HG03139 (cell line): ENCODE results near the gene WIPF1.

Experiments used
- ATAC-seq: cut with Tn5 transposase; IDR thresholded peaks from one replicate; pipeline ENCODE4 v1.9.1; 2021; ENCODE audit not compliant: unreplicated experiment

Gene WIPF1

DNA sequence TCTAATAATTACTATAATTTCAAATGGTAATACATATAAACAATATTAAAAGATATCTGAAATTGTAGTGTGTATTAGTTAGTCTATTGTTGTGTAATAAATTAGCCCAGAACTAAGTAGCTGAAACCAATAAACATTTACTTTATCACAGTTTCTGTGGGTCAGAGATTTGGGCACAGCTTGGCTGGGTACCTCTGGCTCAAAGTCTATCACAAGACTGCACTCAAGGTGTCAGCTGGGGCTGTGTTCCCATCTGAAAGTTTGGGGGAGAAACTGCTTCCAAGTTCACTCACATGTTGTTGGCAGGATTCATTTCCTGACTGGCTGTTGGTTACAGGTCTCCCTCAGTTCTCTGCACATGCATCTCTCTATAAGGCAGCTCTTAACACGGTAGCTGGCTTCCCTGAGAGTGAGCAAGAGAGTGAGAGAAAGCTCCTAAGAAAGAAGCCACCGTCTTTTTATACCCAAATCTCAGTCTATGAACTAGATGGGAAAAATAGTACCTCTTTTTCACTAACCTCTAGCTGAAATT is 25.6 kb upstream of the WIPF1 start:
- no peak for ATAC-seq

DNA sequence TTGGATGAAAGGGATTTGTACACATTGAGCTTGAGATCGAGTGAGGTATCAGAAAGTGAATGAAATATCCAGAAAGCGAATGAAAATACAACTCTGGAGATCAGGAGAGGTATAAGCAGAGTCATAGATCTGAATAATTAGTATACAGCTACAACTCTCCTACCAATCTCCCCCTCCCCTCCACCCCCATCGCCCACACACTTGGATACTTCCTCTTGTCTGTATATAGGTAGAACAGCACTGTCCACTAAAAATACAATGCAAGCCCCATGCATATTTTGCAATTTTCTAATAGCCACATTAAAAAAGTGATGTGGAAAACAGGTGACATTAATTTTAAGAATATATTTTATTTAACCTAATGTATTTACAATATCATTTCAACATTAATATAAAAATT is 23.7 kb upstream of the WIPF1 start:
- no peak for ATAC-seq

DNA sequence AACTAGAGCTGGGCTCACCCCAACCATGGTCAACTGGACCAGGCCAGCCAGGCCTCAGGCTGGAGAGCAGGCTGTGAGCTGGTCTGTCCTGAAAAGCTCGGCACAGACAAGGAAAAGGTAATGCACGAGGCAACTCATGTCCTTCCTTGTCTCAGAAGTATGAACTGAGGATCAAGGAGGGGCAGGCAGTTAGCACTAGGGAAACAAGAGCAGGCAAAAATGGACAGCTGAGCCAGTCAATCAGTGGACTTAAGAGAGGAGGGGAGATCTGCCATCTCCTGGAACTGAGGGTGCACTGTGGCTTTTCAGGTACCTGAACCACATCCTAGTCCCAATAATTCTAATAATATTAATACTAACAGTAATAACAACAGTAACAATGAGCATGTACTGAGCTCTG is 20.6 kb upstream of the WIPF1 start:
- ATAC-seq = no peak

DNA sequence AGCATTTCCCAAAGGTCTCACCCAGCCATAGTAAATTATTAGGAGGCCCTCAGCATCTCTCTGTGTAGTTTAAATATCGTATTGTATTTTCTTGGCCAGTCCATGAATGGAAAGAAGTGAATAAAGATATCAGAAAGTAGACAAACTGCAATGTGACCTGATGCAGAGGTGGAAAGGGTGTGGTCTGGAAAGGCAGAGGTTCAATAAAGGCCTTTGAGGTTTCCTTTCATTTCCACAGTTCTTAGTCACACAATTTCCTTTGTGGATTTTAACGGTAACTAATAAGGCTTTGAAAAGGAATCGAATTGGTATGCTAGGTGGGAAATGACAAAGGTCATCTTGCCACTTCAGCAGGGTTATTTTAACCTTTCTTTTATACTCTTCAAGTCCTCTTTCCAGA is 20.1 kb upstream of the WIPF1 start:
- no peak for ATAC-seq

DNA sequence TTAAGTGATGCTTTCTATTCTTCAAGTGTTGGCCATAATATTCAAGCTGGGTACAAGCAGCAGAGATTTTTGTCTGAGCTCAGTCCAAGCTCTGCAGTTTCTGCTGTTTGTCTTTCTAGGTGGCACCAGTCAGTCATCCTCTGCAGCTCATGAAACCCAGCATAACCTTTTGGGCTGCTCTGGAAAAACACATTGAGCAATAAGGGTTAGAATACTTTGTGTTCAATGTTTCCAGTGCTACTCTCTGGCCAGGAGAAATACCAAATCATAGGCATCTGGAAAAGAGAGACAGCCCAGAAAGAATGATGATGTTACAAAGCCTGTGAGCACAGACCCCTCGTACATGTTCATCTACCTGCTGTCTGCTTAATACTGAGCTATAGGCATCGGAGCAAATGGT is 19.5 kb upstream of the WIPF1 start:
- ATAC-seq = no peak

DNA sequence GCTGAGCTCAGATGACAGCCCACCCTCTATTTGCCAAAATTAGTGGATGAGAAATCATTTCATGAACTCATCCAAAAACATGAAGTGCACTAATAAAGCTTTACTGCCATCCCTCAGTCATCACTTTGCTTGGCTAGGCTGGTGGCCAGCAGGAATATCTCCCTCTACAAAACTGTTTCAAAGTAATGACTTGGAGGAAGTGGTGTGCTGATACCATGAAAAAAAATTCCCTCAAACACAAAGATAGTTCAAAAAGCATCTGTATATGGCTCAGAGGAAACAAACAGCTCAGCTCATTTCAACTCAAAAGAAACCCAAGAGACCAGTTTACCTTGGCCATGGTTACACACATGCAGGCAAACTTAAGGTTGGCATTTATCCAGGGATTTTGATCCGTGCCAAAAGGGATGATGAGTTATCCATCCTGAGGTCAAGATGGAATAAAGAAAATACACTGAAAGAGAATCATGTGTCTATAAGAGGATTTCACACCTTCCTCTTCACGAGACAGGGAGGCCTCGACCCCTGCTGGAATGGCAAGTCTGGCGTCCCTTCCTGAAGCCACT is 18.4 kb upstream of the WIPF1 start:
- no peak for ATAC-seq

DNA sequence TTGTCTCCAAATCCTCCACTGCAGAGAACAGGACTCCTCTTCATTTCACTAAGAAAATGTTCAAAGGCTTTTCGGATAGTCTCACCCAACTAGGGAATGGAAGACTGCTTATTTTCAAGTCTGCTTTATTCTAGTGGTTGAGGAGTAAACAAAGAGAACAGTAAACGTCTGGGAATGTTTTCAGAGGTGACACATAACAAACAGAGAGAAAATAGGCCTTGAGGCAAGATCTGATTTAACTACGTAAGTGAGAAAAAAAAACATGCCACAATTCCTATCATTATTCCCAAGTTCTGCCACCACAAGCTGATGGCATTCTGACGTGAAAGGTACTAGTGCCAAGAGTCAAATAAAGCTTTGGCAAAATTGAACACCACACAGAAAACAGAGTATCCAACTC is 16.7 kb upstream of the WIPF1 start:
- no peak for ATAC-seq

DNA sequence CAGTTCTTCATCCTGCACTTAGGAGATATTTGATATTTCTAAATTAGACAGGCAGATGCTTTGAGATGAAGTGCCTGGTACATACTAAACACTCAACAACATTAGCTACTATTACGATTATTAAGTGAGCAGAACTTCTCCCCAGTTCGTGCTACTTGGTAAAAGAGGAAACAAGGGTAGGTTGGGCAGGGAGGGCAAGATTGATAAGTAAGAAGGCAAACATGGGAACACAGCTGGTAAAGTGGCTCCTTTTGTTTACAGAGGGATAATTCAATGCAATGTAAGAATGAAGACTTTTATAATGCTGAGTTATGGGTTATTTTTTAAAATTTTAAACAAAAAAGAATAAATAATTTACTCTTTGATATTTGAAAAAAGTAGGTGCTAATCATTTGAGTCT is 15.9 kb upstream of the WIPF1 start:
- ATAC-seq = no peak

DNA sequence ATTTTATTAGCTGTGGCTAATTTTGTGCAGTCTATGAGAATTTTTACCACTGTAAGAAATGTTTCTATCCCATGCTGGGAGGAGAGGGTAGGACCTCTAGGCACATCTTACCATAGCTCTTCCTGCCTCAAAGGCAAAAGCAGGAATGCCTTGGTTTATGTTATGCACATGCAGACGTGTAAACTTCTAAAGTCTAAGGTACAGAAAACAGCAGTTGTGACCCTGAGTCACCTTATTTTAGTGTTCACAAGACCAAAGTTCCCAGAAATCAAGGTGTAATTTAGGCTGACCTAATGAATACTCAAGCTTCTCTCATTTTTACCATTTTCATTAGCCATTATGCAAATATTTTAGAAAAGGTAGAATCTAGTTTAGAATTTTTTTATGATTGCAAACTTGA is 15.4 kb upstream of the WIPF1 start:
- no peak for ATAC-seq

DNA sequence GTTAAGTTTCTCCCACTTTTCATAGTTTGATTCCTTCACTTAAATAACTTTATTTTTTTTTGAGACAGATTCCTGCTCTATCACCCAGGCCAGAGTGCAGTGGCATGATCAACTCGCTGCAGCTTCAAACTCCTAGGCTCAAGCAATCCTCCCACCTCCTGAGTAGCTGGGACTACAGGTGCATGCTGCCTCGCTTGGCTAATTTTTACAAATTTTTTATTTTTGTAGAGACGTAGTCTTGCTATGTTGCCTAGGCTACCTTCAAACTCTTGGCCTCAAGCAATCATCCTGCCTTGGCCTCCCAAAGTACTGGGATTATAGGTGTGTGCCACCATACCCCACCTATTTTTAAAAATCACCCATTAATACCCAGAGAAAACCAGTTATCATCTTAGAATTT is 14.2 kb upstream of the WIPF1 start:
- ATAC-seq = no peak

DNA sequence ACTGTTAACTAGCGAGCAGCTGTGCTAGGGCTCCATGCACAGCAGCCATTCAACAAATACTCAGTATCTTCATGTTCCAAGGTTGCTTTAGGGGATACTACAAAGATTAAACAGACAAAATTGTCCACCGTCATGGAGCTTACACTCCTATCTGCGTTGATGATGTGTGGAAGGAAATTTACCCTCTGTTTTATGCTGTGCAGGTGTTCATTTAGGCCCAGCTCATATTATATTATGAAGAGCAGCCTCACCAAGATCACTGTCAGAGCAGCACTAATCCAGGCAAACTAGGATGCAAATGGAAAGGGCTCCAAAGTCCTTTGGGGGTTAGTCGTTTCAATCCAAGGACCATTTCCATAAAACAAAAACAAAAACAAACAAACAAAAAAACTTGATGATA is 13.4 kb upstream of the WIPF1 start:
- no peak for ATAC-seq

DNA sequence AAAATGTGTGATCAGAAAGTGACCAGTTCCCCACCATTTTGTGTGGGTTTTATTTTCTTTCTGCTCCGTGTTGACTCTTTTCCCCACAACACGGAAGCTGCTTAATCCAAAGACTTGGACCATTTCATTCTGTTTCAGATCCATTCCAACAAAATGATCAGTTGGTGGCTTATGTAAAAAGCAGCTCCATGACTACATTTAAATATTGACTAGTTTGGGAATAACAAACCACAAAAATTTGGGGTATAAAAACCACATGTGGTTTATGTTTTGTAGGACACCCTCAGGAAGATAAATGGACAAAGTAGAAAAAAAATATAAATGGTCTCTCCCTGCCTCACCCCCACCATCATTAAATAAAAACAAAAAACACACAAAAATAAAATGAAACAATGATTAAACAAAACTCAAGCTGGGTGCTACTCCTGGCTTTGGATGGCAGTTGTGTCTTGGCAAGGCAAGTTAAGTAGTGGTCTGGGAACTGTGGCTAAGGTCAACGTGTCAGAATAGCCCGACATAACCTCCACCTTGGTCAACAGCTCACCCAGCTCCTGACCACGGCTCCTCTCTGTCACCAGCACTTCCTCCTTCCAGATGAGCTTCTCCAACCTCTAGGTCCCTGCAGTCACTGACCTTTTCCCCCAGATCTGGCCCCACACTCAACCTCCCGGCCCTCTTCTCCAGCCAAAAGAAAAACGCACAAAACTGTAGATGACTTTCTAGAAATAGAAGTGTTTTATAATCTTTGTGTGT is 12.8 kb upstream of the WIPF1 start:
- no peak for ATAC-seq

DNA sequence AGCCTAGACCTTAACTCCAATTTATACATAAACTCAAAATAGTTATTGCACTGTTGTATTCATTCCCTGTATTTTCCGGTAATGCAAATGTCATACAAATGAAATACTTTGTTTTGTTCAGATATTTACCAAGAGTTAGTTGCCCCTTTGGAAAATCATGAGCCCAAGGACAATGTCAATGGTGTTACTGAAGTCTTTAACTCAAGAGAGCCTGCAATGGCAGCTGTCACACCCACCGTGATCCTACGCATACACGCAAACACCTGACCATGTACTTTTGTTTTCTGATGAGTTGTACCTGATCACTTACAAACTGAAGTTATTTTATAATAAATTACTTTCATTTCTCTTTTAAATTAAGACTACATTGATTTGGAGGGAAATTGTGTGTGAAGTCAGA is 11.7 kb upstream of the WIPF1 start:
- no peak for ATAC-seq

DNA sequence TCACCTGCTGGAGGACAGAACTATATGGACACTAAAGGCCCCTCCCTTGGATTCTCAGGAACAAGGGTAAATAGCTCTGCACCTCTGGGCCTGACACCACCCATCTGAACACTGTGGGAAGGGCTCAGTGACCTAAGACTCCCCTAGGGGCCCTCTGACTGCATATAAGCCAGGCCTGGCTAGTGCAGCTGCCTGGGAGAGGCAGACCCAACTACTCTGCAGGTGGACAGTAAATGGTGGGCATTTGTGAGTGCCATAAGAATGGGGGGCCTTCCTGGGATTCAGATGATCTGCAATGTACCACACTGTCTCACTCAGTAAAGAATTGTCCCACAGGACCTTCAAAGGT is 11.2 kb upstream of the WIPF1 start:
- ATAC-seq = peak; percentile 29

DNA sequence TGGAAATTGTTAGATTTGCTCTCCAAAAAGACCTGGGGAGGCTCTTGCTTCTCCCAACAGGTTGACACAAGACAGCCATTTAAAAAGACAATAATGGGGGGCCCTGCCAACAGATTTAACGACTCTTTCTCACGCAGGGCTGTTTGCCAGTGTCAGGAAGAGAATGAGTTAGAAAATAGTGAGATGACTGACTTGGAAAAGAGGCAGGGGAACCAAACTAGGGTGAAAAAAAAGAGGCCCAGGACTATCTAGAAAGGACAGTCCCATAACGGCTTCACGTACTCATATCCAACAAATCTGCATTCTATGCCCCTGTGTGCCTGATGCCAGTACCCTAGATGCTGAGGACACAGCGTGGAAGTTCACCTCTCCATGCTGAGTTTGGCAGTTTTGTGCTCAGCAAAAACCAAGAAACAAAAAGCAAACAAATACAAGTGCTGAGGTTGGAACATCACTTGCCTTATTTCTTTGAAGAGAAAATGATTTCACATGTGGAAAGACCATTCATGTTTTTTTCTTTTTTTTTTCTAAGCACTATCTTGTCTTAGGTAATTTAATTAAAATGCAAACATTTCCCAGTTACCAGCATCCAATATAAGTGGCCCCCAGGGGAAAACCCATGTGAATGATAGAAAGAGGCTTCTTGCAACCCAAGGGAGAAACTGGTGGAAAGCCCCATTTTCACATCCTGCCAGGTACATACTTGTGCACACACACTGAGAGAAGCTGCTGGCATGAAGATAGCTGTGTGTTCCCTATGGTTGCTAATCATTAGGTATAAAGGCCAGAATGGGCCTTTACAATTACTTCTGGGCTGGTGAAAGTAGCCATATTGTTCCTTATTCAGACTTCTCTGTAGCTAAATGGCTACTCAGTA is 10.6 kb upstream of the WIPF1 start:
- ATAC-seq = peak; percentile 60

DNA sequence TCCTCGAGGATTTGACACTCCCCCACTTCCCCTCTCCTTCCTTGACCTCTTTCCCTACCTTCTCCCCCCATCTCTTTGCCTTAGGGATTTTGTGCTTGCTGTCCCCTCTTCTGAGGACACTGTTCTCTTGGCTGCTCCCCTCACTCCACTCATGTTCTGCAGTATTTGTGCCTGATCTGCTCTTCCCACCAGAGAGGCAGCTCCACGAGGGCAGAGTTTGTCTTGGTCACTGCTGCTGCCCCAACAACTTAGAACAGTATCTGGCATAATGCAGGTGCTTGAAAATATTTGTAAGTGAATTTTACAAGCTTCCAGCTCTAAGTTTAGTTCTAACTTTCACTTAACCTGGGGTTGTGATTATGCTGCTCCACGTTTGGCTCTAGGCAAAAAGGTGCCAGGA is 10.0 kb upstream of the WIPF1 start:
- no peak for ATAC-seq

DNA sequence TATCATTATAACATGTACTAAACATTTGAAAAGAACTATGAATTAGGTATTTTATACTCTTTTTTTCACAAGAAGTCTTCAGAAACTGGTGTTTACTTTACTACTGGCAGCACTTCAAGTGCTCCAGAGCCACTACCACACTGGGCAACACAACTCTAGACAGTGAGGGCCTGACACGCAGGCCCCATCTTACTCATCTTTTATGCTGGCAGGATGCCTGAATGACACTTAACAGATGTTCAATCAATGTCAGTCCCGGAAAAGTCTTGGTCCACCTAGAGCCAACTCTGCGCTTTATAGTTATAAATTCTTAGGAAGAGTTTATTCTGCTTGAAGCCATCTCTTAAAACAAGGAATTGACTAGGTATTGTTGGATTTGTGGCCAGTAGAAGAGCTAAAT is 8.7 kb upstream of the WIPF1 start:
- ATAC-seq = no peak

DNA sequence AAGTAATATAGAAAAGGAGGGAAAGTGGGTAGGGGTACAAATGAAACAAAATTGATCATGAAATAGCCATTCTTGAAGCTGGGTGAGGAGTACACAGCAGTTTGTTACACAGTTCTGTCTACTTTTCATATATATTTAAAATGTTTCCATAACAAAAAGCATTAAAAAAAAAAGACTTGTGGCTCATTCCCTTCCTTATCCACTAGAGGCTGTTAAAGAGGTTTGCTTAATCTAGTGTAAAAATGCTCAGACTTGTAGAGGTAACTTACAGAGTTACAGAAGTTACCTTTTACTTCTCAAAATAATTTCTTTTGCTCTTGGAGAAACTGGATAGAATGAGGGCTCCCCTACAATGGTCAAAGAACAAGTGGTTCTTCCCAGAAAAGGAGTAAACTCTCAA is 8.1 kb upstream of the WIPF1 start:
- no peak for ATAC-seq

DNA sequence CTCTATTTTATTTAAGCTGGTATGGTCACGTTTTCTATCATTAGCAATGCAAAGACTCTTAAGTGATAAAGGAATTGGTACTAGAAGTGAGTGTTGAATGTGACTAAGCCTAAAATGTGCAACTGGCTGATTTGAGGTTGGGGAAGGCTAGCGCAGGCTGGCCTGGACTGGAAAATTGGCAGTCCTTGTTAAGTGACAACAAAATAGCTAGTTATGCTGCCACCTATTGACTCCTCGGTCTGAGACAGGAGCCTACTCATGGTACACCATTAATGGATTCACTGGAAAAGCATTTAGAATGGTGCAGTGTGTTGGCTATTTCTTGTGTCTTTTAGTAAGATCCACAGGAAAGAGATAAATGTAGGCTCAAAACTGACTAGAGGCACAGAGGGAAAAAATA is 5.7 kb upstream of the WIPF1 start:
- no peak for ATAC-seq

DNA sequence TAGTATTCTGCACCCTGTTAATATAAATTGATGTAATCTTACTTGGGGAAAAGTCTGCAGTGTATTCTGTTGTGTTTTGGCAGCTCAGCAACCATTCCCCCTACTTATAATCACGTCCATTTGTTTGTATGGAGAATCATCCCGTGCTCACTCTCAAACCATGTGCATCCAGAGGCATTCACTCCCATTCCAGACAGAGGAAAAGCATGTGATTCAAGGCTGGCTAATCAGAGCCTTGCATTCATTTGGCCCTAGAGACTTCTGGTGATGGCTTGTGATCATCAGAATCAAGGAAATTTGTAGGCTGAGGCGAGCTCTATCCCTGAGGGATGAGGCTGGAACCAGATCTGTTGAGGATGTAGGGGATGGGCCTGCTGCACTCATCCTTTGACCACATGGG is 5.1 kb upstream of the WIPF1 start:
- no peak for ATAC-seq

DNA sequence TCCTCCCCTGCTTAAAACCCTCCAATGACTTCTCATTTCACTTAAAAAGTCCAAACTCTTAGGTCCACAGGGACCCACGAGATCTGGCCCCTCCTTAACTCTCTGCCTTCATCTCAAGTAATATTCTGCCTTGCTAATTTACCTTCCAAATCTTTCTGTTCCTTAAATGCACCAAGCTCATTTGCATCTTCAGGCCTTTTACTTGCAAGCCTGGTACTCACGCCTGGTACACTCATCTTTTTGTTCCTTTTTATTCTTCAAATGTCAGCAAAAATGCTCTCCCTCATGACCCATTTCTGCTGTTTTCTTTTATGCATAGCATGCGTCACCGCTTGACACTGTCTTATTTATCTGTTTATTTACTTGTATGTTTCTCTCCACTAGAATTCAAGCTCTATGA is 2.7 kb upstream of the WIPF1 start:
- ATAC-seq = no peak

DNA sequence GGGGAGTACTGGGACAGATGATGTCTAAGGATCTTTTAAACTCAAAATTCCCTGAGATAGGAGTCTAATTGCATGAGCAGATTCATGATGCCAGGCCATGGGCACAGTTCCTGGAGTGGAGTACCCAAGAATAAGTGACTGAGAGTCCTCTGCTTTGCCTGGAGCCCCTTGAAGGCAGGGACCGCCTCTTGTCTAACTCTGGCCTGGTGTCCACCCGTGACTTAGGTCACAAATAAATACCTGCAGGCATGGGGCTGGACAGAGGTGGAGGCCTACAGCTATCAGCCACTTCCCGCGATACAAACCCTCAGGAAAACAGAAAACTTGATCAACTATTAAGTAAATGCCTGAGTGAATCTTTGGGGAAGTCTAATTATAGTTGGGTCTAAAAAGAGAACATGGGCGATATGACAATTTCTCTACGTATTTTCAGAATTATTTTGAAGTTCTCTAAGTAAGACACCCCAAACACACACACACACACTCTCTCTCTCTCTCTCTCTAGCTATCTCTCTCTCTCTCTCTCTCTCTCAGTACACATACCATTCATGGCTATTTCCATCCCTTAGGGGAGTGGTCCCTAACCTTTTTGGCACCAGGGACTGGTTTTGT is 1.8 kb upstream of the WIPF1 start:
- ATAC-seq = no peak
